GM12873 (cell line): ENCODE results near the gene GALNT17.

Experiments used
- CTCF ChIP-seq: IDR thresholded peaks from 2 replicates; pipeline ENCODE4 v1.5.1; 2012; ENCODE audit warnings: low read depth, mild to moderate bottlenecking, moderate library complexity, low read length, control low read depth; ENCODE audit not compliant: insufficient read depth; ENCODE audit errors: missing control alignments

GALNT17 gene

GRCh38 chr7:71236230-71237105 is 104.5 kb downstream of the GALNT17 start:
- TF ChIP-seq CTCF: no peak

GRCh38 chr7:71237945-71238344 is 106.0 kb downstream of the GALNT17 start:
- TF ChIP-seq CTCF: no peak

GRCh38 chr7:71238581-71239295 is 106.8 kb downstream of the GALNT17 start:
- TF ChIP-seq CTCF: no peak

GRCh38 chr7:71239586-71240268 is 107.8 kb downstream of the GALNT17 start:
- TF ChIP-seq CTCF: no peak

GRCh38 chr7:71243736-71244410 is 111.9 kb downstream of the GALNT17 start:
- TF ChIP-seq CTCF: no peak

GRCh38 chr7:71245038-71245437 is 113.1 kb downstream of the GALNT17 start:
- no peak for TF ChIP-seq CTCF

GRCh38 chr7:71251706-71252105 is 119.8 kb downstream of the GALNT17 start:
- TF ChIP-seq CTCF: no peak
